Stimulated activated CD8-positive, alpha-beta memory T cell treated with anti-CD3 and anti-CD28 coated beads, Interleukin-7, amount 100 ng/mL, for 24 hours (primary cell): Measurements from ENCODE around the gene ZNF735.
"Not testable (repeated sequence)": the region's sequence is repeated elsewhere in the genome, so short reads cannot be mapped to it uniquely, and the experiment has no call there.

Experiments
- DNase-seq: peaks from one replicate; pipeline ENCODE4 v3.0.0-alpha.2; 2020; ENCODE audit warnings: low read depth

Gene ZNF735

DNA sequence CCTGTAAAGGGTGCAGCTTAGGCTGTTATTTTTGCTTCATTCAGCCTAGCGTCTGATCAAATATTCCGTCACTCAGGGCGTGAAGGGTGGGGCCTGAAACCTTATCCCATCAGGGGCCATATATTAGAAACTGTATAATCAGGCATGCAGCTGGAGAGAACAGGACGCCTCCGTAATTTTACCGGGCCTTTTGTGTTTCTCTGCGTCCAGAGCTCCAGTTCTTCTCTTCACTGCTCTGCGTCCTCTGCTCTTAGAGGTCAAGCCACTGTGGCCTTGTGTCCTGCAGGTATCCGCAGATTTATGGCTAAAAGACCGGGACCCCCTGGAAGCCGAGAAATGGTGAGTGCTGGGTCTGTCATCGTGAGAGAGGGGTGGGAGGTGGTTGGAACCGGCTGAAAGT is at the start of gene ZNF735:
Gene ZNF735, plus strand, starts transcription at position 301 of the 400 bp plus-strand sequence. Its CDS starts 0 bp downstream, at position 301.
- no peak for DNase-seq

DNA sequence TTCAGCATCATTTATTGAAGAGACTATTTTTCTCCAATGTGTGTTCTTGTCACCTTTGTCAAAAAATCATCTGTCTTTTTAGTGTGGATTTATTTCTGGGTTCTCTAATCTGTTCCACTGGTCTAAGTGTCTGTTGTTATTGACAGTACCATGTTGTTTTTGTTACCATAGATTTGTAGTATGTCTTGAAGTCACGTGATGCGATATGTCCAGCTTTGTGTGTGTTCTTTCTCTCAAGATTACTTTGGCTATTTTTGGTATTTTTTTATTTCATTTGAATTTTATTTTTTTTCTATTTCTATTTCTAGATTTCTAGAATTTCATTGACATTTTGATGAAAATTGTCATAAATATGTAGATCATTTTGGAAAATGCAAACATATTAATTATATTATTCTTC is 36.0 kb upstream of the ZNF735 start:
- DNase-seq: not testable (repeated sequence)

- no peak for DNase-seq
Measured at GRCh38 chr7:64174328-64174727, 32.7 kb upstream of the ZNF735 start.

- DNase-seq: no peak
Measured at GRCh38 chr7:64174941-64175340, 32.1 kb upstream of the ZNF735 start.

- no peak for DNase-seq
Measured at GRCh38 chr7:64180989-64181388, 26.0 kb upstream of the ZNF735 start.

DNA sequence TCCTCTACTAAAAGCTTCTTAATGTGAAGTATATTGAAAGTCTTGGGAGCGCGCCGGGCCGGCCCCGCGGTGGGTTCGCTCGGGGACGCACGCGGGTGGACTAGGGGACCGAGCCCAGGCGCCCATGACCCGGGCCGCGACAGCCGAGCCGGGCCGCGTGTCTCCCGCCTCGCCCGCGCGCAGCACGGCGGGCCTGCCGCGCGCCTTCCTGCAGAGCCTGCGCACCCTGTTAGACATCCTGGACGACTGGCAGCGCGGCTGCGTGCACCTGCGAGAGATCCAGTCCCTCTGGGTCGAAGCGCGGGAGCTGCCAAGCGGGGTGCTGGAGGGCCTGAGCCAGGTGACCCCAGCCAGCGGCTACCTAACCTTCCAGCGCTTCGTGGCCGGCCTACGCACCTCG is 25.4 kb upstream of the ZNF735 start:
- no peak for DNase-seq

DNA sequence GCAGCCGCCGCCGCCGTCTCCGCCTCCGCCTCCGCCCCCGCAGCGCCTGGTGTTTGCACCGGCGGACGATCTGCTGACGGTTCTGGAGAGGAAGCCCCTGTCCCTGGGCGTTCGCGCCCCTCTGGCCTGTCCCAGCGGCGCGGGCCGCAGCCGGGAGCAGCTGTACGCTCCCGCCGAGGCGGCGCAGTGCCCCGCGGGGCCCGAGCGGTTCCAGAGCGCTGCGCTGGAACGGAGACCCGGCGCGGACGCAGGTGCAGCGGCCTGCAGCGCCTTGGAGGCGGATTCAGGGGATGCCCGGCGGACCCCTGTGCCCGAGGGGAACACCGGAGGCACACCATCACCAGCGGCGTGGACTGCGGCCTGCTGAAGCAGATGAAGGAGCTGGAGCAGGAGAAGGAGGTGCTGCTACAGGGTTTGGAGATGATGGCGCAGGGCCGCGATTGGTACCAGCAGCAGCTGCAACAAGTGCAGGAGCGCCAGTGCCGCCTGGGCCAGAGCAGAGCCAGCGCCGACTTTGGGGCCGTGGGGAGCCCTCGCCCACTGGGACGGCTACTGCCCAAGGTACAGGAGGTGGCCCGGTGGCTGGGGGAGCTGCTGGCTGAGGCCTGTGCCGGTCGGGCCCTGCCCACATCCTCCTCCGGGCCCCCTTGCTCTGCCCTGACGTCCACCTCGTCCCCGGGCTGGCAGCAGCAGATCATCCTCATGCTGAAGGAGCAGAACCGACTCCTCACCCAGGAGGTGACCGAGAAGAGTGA is 24.8 kb upstream of the ZNF735 start:
- no peak for DNase-seq

DNA sequence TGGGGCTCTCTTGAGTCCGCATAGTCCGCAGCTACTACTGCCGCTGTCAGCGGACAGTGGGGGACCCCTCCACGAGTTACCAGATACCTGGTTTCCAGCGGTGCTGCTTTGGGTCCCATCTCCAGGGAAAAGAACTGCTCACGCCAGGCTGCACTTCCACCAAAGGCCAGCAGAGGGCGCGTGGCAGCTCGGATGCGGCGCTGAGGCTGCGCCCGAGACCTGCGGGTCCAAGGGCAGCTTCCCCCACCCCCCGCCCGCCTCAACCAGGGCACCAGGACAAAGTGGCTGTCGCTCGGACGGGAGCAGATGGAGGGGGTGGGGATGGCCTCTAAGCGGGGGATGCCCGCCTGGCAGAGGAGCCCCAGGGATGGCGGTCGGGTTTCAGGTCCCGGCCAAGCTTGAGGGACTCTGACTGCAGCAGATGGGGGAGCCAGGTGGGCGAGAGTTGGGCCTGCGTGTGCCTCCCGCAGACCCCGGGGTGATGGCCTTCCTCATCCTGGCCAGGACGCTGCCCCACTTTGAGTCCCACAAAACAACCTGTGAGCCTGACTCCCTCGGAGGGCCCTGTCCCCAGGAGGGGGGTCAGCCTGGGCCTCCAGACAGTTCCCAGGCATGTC is 23.8 kb upstream of the ZNF735 start:
- DNase-seq: peak; percentile 18

DNA sequence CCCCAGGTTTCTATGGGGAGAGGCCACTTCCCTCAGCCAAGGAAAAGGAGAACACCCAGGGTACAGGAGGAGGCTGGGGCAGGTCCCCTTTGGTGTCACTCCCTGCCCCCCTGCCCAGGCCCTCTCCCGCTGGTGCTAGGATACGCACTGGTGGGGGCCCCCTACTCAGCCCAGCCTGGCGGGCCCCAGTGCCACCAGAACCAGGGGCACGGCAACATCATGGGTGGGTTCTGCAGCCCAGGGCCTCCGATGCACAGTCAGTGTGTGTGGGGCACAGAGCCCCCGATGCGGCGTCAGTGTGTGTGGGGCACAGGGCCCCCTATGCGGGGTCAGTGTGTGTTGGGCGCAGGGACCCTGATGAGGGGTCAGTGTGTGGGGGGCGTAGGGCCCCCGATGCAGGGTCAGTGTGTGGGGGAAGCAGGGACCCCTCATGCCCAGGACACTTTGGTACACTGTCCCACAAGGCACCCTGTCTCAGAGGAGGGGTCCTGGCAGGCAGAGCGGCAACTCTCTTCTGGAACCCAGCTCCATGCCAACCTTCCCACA is 23.1 kb upstream of the ZNF735 start:
- no peak for DNase-seq

- DNase-seq: no peak
Measured at GRCh38 chr7:64184376-64184775, 22.6 kb upstream of the ZNF735 start.

GRCh38 chr7:64187408-64187807 is 19.6 kb upstream of the ZNF735 start:
- no peak for DNase-seq

DNA sequence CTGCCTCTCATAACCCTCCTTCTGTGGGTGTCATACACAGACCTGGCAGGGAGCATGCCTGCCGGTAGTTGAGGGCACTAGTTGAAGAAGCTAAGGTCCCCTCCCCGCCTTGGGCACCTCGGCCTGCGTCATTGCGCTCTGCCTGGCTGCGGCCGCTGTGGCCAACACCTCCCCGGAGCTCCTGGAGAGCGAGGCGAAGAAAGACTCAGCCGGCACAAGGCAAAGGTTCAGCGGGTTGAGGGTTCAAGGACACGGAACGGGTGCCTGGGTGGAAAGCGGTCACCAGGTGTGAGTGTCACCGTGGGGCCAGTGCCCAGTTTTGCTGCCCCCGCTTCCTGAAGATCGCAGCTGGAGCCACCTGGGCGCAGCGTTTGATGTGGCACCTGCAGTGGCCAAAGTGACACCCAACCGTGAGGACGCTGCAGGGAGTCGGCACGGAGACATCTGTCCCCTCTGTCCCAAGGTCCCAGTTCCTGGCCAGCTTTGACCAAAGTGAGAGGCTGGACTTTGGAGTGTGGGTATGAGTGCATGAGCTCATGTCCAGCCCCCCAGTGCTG is 14.8 kb upstream of the ZNF735 start:
- DNase-seq: no peak

- no peak for DNase-seq
Measured at GRCh38 chr7:64192775-64193174, 14.2 kb upstream of the ZNF735 start.

GRCh38 chr7:64219710-64220298 is 12.8 kb downstream of the ZNF735 start:
- DNase-seq: not testable (repeated sequence)

- no peak for DNase-seq
Measured at GRCh38 chr7:64223366-64223765, 16.4 kb downstream of the ZNF735 start.

- DNase-seq: not testable (repeated sequence)
Measured at GRCh38 chr7:64228174-64228573, 21.2 kb downstream of the ZNF735 start, which contains the start of gene ZNF679. Gene ZNF679 (plus strand): TSS chr7:64228474. CDS start chr7:64249118, 20,644 bp downstream.

DNA sequence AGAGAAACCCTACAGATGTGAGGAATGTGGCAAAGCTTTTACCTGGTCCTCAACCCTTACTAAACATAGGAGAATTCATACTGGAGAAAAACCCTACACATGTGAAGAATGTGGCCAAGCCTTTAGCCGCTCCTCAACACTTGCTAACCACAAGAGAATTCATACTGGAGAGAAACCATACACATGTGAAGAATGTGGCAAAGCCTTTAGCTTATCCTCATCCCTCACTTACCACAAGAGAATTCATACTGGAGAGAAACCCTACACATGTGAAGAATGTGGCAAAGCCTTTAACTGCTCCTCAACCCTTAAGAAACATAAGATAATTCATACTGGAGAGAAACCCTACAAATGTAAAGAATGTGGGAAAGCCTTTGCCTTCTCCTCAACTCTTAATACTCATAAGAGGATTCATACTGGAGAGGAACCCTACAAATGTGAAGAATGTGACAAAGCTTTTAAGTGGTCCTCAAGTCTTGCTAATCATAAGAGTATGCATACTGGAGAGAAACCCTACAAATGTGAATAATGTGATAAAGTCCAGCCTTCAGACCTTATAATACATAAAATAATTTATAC is 59.4 kb downstream of the ZNF735 start:
- no peak for DNase-seq
